AG04450 (cell line): Measurements from ENCODE around the gene PROKR1. TPM values are rescaled to one million over a fixed set of nuclear protein-coding genes. Genes with fewer than 3 reads are reported as not detected.

Experiments used
- CTCF ChIA-PET: fragments of 300-600, 350-600 bp; formaldehyde crosslinking; extraction: SDS; loops from one replicate; lab custom pipeline; 2022; ENCODE audit warnings: antibody characterized with exemption, inconsistent platforms; lab: Charles Lee
- POLR2A ChIA-PET: fragments of 350-600 bp; formaldehyde crosslinking; extraction: SDS; loops from one replicate; lab custom pipeline; 2021; ENCODE audit warnings: antibody characterized with exemption, inconsistent platforms; lab: Yijun Ruan, JAX
- DNase-seq: peaks from one replicate; pipeline ENCODE4 v3.0.0-alpha.2; 2011; ENCODE audit warnings: low read depth, low spot score
- H3K27ac ChIP-seq: one replicate; pipeline ENCODE4 v1.5.1; 2012; ENCODE audit warnings: low read depth, low read length, control low read depth
- H3K27me3 ChIP-seq: one replicate; pipeline ENCODE4 v1.6.0; 2012; ENCODE audit warnings: low read length; ENCODE audit not compliant: control insufficient read depth, insufficient read depth
- H3K4me3 ChIP-seq: 2 replicates; pipeline ENCODE4 v1.5.1; 2011; ENCODE audit warnings: mild to moderate bottlenecking, low read depth, low read length, control low read depth
- H3K9me3 ChIP-seq: 2 replicates; pipeline ENCODE4 v1.5.1; 2012; ENCODE audit warnings: low read length; ENCODE audit not compliant: control insufficient read depth, insufficient read depth
- CTCF ChIP-seq: IDR thresholded peaks from 2 replicates; pipeline ENCODE4 v1.5.1; 2011; ENCODE audit warnings: low read depth, low read length, control low read depth, inconsistent platforms
- polyA plus RNA-seq: library from polyadenylated mRNA; depleted of rRNA; stranded (reverse); fragments of >200 nt; gene quantifications from 2 replicates; pipeline ENCODE4 v1.2.3, GENCODE V29; 2011

The PROKR1 gene
- polyA plus RNA-seq, 1 experiment: not detected

DNA sequence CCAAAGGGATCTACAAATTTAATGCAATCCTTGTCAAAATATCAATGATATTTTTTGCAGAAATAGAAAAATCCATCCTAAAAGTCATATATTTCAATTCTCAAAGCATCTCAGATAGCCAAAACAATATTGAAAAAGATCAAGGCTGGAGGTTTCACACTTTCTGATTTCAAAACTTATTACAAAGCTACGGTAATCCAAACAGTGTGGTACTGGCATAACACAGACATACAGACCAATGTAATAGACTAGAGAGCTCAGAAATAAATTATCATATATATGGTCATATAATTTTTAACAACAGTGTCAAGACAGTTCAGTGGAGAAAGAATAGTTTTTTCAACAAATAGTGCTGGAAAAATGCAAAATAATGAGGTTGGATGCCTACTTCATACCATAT is 40.3 kb upstream of the PROKR1 start:
- POLR2A ChIA-PET: no interaction called here

DNA sequence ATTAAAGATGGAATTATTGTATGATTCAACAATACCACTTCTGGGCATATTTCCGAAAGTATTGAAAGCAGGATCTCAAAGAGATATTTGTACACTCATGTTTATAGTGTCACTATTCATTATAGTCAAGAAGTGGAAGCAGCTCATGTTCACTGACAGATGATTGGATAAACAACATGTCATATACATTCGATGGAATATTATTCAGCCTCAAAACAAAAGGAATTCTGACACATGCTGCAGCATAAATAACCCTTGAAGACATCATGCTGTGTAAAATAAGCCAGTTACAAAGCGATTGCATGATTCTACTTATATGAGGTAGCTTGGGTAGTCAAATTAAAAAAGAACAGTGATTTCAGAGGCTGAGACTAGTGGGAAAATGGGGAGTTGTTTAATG is 39.3 kb upstream of the PROKR1 start:
- no peaks in the 10 kb centered on the region for H3K27me3 ChIP-seq
- no peak for TF ChIP-seq CTCF
- no peak overlapping the region for H3K4me3 ChIP-seq
- ChIA-PET POLR2A (no interaction called here), CTCF (interaction anchor here (0.7 to 2.4 kb wide), 2 partner anchors 9 to 141 kb away, joined by 3 to 14 read pairs; no protein-coding TSS in a partner anchor)
- DNase-seq: no peak
- no peaks in the 10 kb centered on the region for H3K9me3 ChIP-seq
- no peak overlapping the region for H3K27ac ChIP-seq

More for the DNA sequence above, 40.3 kb upstream of the PROKR1 start:
- no peak for TF ChIP-seq CTCF
- Histone ChIP-seq H3K9me3 (no peaks in the 10 kb centered on the region), H3K4me3 (no peak overlapping the region), H3K27ac (no peak overlapping the region), H3K27me3 (no peaks in the 10 kb centered on the region)
- DNase-seq: no peak
- CTCF ChIA-PET: interaction anchor here (0.9 to 2.4 kb wide), 2 partner anchors 8 to 106 kb away, joined by 3 to 14 read pairs; no protein-coding TSS in a partner anchor

DNA sequence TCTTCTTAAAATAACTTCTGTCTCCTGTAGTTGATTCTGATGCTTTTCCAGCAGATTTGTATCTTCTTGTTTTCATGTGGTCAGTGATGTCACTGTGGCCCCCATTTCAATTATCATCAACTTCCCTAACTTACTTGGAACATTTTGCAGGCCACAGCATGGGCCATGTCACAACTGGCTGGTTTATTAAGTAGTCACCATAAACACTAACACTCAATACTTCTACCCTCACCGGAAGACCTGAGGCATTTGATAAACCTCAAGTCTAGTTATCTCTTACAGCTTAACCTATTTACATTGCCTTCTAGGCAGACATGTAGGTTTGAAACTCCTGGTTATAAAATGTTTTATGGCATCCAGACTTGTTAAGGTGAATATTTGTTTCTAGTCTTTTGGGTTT is 37.4 kb upstream of the PROKR1 start:
- no peak for TF ChIP-seq CTCF
- no peak overlapping the region for H3K4me3 ChIP-seq
- no peaks in the 10 kb centered on the region for H3K9me3 ChIP-seq
- H3K27ac ChIP-seq: no peak overlapping the region
- DNase-seq: no peak
- POLR2A ChIA-PET: no interaction called here
- no peaks in the 10 kb centered on the region for H3K27me3 ChIP-seq
- CTCF ChIA-PET: interaction anchor here (3.3 kb wide), 1 partner anchor 11 kb away, joined by 17 read pairs; no protein-coding TSS in a partner anchor

DNA sequence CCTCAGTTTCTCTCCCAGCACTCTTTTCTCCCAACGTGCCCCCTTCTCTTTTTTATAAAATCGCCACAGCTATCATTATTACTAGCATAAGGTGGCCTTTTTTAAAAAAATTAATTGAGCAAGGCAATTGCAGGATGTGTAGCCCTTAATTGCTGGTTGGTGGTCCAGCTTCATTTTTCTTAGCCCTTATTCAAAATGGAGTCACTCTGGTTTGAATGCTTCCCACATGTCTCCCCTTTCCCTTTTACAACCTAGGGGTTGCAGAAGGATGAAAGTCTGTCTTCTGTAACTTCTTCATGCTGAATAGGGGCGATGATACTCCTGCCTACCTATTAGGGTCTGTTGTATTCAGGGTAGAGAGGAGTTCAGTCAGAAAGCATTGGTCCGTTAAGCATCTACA is 36.6 kb upstream of the PROKR1 start:
- H3K4me3 ChIP-seq: no peak overlapping the region
- no peak for DNase-seq
- no peak overlapping the region for H3K27ac ChIP-seq
- H3K27me3 ChIP-seq: no peaks in the 10 kb centered on the region
- no peaks in the 10 kb centered on the region for H3K9me3 ChIP-seq
- CTCF ChIA-PET: interaction anchor here (3.3 kb wide), 1 partner anchor 12 kb away, joined by 17 read pairs; no protein-coding TSS in a partner anchor
- POLR2A ChIA-PET: no interaction called here
- TF ChIP-seq CTCF: no peak

DNA sequence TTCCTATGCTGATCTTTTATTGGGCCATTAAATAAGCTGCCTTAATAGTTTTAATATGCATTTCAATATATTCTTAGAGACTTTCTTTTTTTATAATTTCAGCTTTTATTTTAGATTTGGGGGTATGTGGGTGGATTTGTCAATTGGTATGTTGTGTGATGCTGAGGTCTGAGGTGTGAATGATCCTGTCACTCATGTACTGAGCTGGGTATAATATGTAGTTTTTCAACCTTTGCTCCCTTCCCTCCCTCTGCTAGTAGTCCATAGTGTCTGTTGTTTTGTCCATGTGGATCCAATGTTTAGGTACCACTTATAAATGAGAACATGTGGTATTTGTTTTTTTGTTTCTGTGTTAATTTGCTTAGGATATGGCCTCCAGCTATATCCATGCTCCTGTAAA is 35.5 kb upstream of the PROKR1 start:
- POLR2A ChIA-PET: no interaction called here
- DNase-seq: no peak
- CTCF ChIA-PET: interaction anchor here (3.3 kb wide), 1 partner anchor 13 kb away, joined by 17 read pairs; no protein-coding TSS in a partner anchor
- Histone ChIP-seq H3K9me3 (no peaks in the 10 kb centered on the region), H3K4me3 (no peak overlapping the region), H3K27me3 (no peaks in the 10 kb centered on the region), H3K27ac (no peak overlapping the region)
- TF ChIP-seq CTCF: no peak
